GM12878 (cell line): ENCODE measurements around the gene MOGAT3. TPM values are rescaled to one million over a fixed set of nuclear protein-coding genes. Genes with fewer than 3 reads are reported as not detected.

ENCODE experiments used
- ATAC-seq: fragments of 200-7000 bp; cut with Tn5 transposase; 3 replicates; pipeline ENCODE4 v1.9.1; 2020; ENCODE audit warnings: mild to moderate bottlenecking, moderate library complexity
- BruUV-seq: library from RNA; stranded (reverse); fragments of 400-500 nt; replicated peaks from 2 replicates; lab custom pipeline; 2021; lab: Mats Ljungman, UMichigan
- CTCF ChIA-PET: fragments of 300-600 bp; sonication (Branson Sonifier 250); formaldehyde crosslinking; extraction: SDS; loops from one replicate; lab custom pipeline; 2021; ENCODE audit warnings: inconsistent platforms; lab: Yijun Ruan, JAX
- POLR2A ChIA-PET: fragments of 350-600 bp; formaldehyde crosslinking; extraction: SDS; loops from one replicate; lab custom pipeline; 2021; ENCODE audit warnings: inconsistent platforms; lab: Charles Lee
- RAD21 ChIA-PET: fragments of 300-600 bp; sonication (Branson Sonifier 250); formaldehyde crosslinking; loops from one replicate; lab custom pipeline; 2023; ENCODE audit warnings: antibody characterized with exemption; ENCODE audit not compliant: unreplicated experiment; lab: Charles Lee
- SMC1A ChIA-PET: fragments of 300-600 bp; sonication (Branson Sonifier 250); formaldehyde crosslinking; loops from one replicate; lab custom pipeline; 2023; ENCODE audit not compliant: unreplicated experiment, uncharacterized antibody; lab: Charles Lee
- DNase-seq: peaks from one replicate; pipeline ENCODE4 v3.0.0-alpha.2; 2011; ENCODE audit warnings: low read depth, low spot score
- FAIRE-seq: peaks from 3 replicates; lab custom pipeline; 2011; peaks lifted over from hg19 to GRCh38; lab: Jason Lieb, UNC
- H2AFZ ChIP-seq: 2 replicates; pipeline ENCODE4 v1.6.0; 2011; ENCODE audit warnings: low read depth, low read length, control low read depth; ENCODE audit not compliant: control insufficient read depth
- H3K27ac ChIP-seq: 2 replicates; pipeline ENCODE4 v1.5.1; 2011; ENCODE audit warnings: control low read depth; ENCODE audit not compliant: control insufficient read depth, insufficient read depth
- H3K27me3 ChIP-seq, 2 experiments: replicated peaks in 1 of 2; 2 replicates each; pipeline versions ENCODE4 v1.6.0 to v1.6.1; 2011; ENCODE audit warnings: low read length in 1 of 2; ENCODE audit not compliant: control insufficient read depth in 2 of 2, insufficient read depth in 2 of 2
- H3K36me3 ChIP-seq, 2 experiments: 2 replicates each; pipeline ENCODE4 v1.5.1; 2011; ENCODE audit warnings: low read length in 1 of 2; ENCODE audit not compliant: control insufficient read depth in 2 of 2, insufficient read depth in 2 of 2
- H3K4me1 ChIP-seq: 2 replicates; pipeline ENCODE4 v1.6.1; 2011; ENCODE audit warnings: mild to moderate bottlenecking, low read length, moderate library complexity, mixed read lengths; ENCODE audit not compliant: control insufficient read depth, insufficient read depth
- H3K4me2 ChIP-seq: 2 replicates; pipeline ENCODE4 v1.6.0; 2011; ENCODE audit warnings: control low read depth; ENCODE audit not compliant: control insufficient read depth, insufficient read depth
- H3K4me3 ChIP-seq: fragments of 200-600 bp; sonication (generic); 2 replicates; pipeline ENCODE4 v1.5.1; 2016
- H3K79me2 ChIP-seq: 2 replicates; pipeline ENCODE4 v1.6.0; 2011; ENCODE audit warnings: low read length; ENCODE audit not compliant: control insufficient read depth, insufficient read depth
- H3K9ac ChIP-seq: 2 replicates; pipeline ENCODE4 v1.8.0; 2011; ENCODE audit warnings: low read length, control low read depth, mixed read lengths; ENCODE audit not compliant: control insufficient read depth, insufficient read depth
- H3K9me3 ChIP-seq: replicated peaks from 3 replicates; pipeline ENCODE4 v1.5.1; 2011; ENCODE audit warnings: mild to moderate bottlenecking, low read length; ENCODE audit not compliant: control insufficient read depth, insufficient read depth
- H4K20me1 ChIP-seq: 2 replicates; pipeline ENCODE4 v1.6.0; 2011; ENCODE audit not compliant: control insufficient read depth, insufficient read depth
- CBX5 ChIP-seq: sonication (generic); IDR thresholded peaks from 2 replicates; pipeline ENCODE4 v1.6.1; 2016; ENCODE audit warnings: low read depth, moderate library complexity, mild to moderate bottlenecking, inconsistent platforms
- CREB1 ChIP-seq: IDR thresholded peaks from 2 replicates; pipeline ENCODE4 v1.6.1; 2012; ENCODE audit warnings: low read depth, mild to moderate bottlenecking, inconsistent platforms
- CTCF ChIP-seq, 3 experiments: IDR thresholded peaks in 2 of 3; conservative IDR thresholded peaks in 1 of 3; 2 replicates each; pipeline ENCODE4 v1.5.1; 2011; ENCODE audit warnings: low read depth in 3 of 3, low read length in 3 of 3, mild to moderate bottlenecking in 3 of 3, control low read depth in 2 of 3, moderate library complexity in 2 of 3, inconsistent platforms in 1 of 3, mixed read lengths in 1 of 3; ENCODE audit not compliant: control insufficient read depth in 2 of 3, insufficient read depth in 1 of 3; ENCODE audit errors: extremely low read depth in 1 of 3
- FOXM1 ChIP-seq: IDR thresholded peaks from 2 replicates; pipeline ENCODE4 v1.6.1; 2012; ENCODE audit warnings: low read depth, mild to moderate bottlenecking, inconsistent platforms, low read length, moderate library complexity
- GABPA ChIP-seq: IDR thresholded peaks from 2 replicates; pipeline ENCODE4 v1.6.1; 2014; ENCODE audit warnings: antibody characterized with exemption, low read depth, mild to moderate bottlenecking, inconsistent platforms
- GATAD2B ChIP-seq: fragments of 450-650 bp; conservative IDR thresholded peaks from 2 replicates; pipeline ENCODE4 v1.6.1; 2017; ENCODE audit warnings: low read depth, mild to moderate bottlenecking, moderate library complexity
- HDGF ChIP-seq: fragments of 450-650 bp; IDR thresholded peaks from 2 replicates; pipeline ENCODE4 v1.6.1; 2016; ENCODE audit warnings: antibody characterized with exemption
- MYB ChIP-seq: fragments of 150-350 bp; IDR thresholded peaks from 2 replicates; pipeline ENCODE4 v1.6.1; 2014; ENCODE audit warnings: mild to moderate bottlenecking, low read depth, low read length, borderline replicate concordance
- NFIC ChIP-seq: IDR thresholded peaks from 2 replicates; pipeline ENCODE4 v1.6.1; 2012; ENCODE audit warnings: low read depth, mild to moderate bottlenecking, inconsistent platforms, low read length, moderate library complexity
- NR2F1 ChIP-seq: fragments of 450-650 bp; conservative IDR thresholded peaks from 2 replicates; pipeline ENCODE4 v1.6.1; 2017; ENCODE audit warnings: mild to moderate bottlenecking
- PAX8 ChIP-seq: fragments of 450-650 bp; IDR thresholded peaks from 2 replicates; pipeline ENCODE4 v1.6.1; 2017; ENCODE audit warnings: mild to moderate bottlenecking, moderate library complexity
- REST ChIP-seq: IDR thresholded peaks from 2 replicates; pipeline ENCODE4 v1.6.1; 2012; ENCODE audit warnings: mild to moderate bottlenecking, low read depth, low read length
- SMARCA5 ChIP-seq: fragments of 450-650 bp; IDR thresholded peaks from 2 replicates; pipeline ENCODE4 v1.6.1; 2017; ENCODE audit warnings: mild to moderate bottlenecking
- SPI1 ChIP-seq: IDR thresholded peaks from 2 replicates; pipeline ENCODE4 v1.6.1; 2011; ENCODE audit warnings: low read depth, mild to moderate bottlenecking, low read length, moderate library complexity, borderline replicate concordance; ENCODE audit not compliant: insufficient read depth
- ZZZ3 ChIP-seq: IDR thresholded peaks from 2 replicates; pipeline ENCODE4 v1.6.1; 2011; ENCODE audit warnings: low read depth; ENCODE audit not compliant: control insufficient read depth, insufficient read length
- WGBS: methylation state at CpG from one replicate; pipeline ENCODE4 v1.1.6; 2016; ENCODE audit warnings: low lambda C conversion rate; ENCODE audit not compliant: insufficient replicate concordance, insufficient coverage; ENCODE audit errors: missing lambda C conversion rate; 5-methylcytosine and 5-hydroxymethylcytosine counted together
- in situ Hi-C: fragments of 300-500 bp; cut with MboI; formaldehyde crosslinking; loops from 9 replicates; pipeline ENCODE4 v1.14.3; 2018; ENCODE audit warnings: mixed read lengths
- intact Hi-C: fragments of 100-400 bp; cut with micrococcal nuclease; formaldehyde crosslinking; loops from one replicate; pipeline ENCODE4 v1.14.2; 2022; ENCODE audit not compliant: unreplicated experiment
- polyA plus RNA-seq, 11 experiments: library from polyadenylated mRNA; depleted of rRNA in 4 of 11; unstranded in 6 of 11; stranded (reverse) in 5 of 11; fragments of >200 nt; fragmentation: Nextera tagmentation in 4 of 11; fragmentation: Illumina TruSeq in 1 of 11; extraction: Ambion mirVana in 4 of 11; extraction: Trizol in 1 of 11; gene quantifications; 1 replicate in 1 of 11; 2 replicates in 10 of 11; pipeline versions ENCODE4 v1.2.1 to v1.2.3, GENCODE V29; 2011 to 2016; ENCODE audit warnings: inconsistent platforms in 2 of 11, missing spikeins in 2 of 11, low read depth in 1 of 11
- total RNA-seq, 4 experiments: library from RNA; depleted of rRNA in 3 of 4; stranded (reverse); fragments of >200 nt in 3 of 4; fragmentation: Illumina TruSeq in 1 of 4; extraction: Trizol in 1 of 4; gene quantifications; 2 replicates each; pipeline versions ENCODE4 v1.2.1 to v1.2.3, GENCODE V29; 2013 to 2021

The MOGAT3 gene
- total and polyA plus RNA-seq, 10 of the 15 experiments (the other 5 are each of a cell fraction or from before 2014, with no cell fraction given), result 0.11 TPM; not detected in 9

- TF ChIP-seq SPI1, result peak; percentile 45; the same call in 1 of the 2 replicates
These were observed 35.5 kb downstream of the MOGAT3 start, which contains the start of gene VGF (continued) for GRCh38 chr7:101165075-101165957.

GRCh38 chr7:101164071-101164840, 36.6 kb downstream of the MOGAT3 start:
- H3K4me2 ChIP-seq, result peak overlapping the region; percentile 54; the same call in 1 of the 2 replicates
- no peaks in the 10 kb centered on the region; the same call in 2 of the 3 replicates for H3K9me3 ChIP-seq
- ATAC-seq (no peak), DNase-seq (no peak), FAIRE-seq (no peak)
- ChIA-PET POLR2A (no interaction called here), CTCF (interaction anchor here (2.4 kb wide), 1 partner anchor 20 kb away, joined by 17 read pairs; no protein-coding TSS in a partner anchor), SMC1A (interaction anchor here (1.9 kb wide), 1 partner anchor 20 kb away, joined by 8 read pairs; no protein-coding TSS in a partner anchor), RAD21 (interaction anchor here (1.3 kb wide), 1 partner anchor 27 kb away, joined by 3 read pairs; no protein-coding TSS in a partner anchor)
- H3K79me2 ChIP-seq, result no peaks in the 10 kb centered on the region
- no peaks in the 10 kb centered on the region for H4K20me1 ChIP-seq
- H2AFZ ChIP-seq, result no peak overlapping the region
- H3K4me3 ChIP-seq, result peak overlapping the region; percentile 55; the same call in 1 of the 2 replicates
- H3K27me3 ChIP-seq, result peaks cover 9 to 25% of the 10 kb centered on the region in 2 experiments; a peak in 3 of 4 replicates
- peaks cover 0 to 4% of the 10 kb centered on the region in 2 experiments; a peak in 3 of 4 replicates for H3K36me3 ChIP-seq
- WGBS, result 14% methylated on average over 66 of the region's 75 CpGs
- H3K9ac ChIP-seq, result no peak overlapping the region
- H3K27ac ChIP-seq, result no peak overlapping the region
- intact Hi-C loops, result no loop called here
- no TSS peak for BruUV-seq
- peaks cover 4% of the 10 kb centered on the region for H3K4me1 ChIP-seq
- in situ Hi-C loops, result no loop called here
- TF ChIP-seq GATAD2B (no peak), MYB (no peak), SMARCA5 (no peak), CTCF (IDR thresholded peaks at IDR 0.05 in 2 of 3, conservative IDR thresholded peaks at IDR 0.05 in 1 of 3; ENCODE audit: control insufficient read depth in 2 of 3, extremely low read depth in 1 of 3, insufficient read depth in 1 of 3, low read depth in 3 of 3, low read length in 3 of 3) (no peak), NFIC (no peak), ZZZ3 (no peak), PAX8 (no peak), REST (peak; percentile 81), CBX5 (no peak), HDGF (no peak), CREB1 (no peak), GABPA (no peak), FOXM1 (no peak), NR2F1 (no peak)
